H9 (cell line): ENCODE data around the gene EPOP. TPM values are rescaled to one million over a fixed set of nuclear protein-coding genes. Genes with fewer than 3 reads are reported as not detected.
A peak's percentile ranks its signal among the peaks of the same experiment; 100 is the strongest.
"Not testable (repeated sequence)": the region's sequence is repeated elsewhere in the genome, so short reads cannot be mapped to it uniquely, and the experiment has no call there.

Experiments
- DNase-seq: peaks from one replicate; pipeline ENCODE4 v3.0.0-alpha.2; 2017
- H2AFZ ChIP-seq: one replicate; pipeline ENCODE4 v1.6.1; 2013; ENCODE audit warnings: mild to moderate bottlenecking, low read length, control low read depth, moderate library complexity
- H2AK5ac ChIP-seq: 2 replicates; pipeline ENCODE4 v1.6.1; 2013; ENCODE audit warnings: low read length, control low read depth, mixed read lengths; ENCODE audit not compliant: insufficient read length
- H2BK120ac ChIP-seq: one replicate; pipeline ENCODE4 v1.6.1; 2013; ENCODE audit warnings: low read depth, mild to moderate bottlenecking, low read length, control low read depth, inconsistent platforms; ENCODE audit not compliant: poor library complexity, severe bottlenecking
- H2BK12ac ChIP-seq: 2 replicates; pipeline ENCODE4 v1.6.1; 2013; ENCODE audit warnings: low read length, control low read depth, mixed read lengths, low read depth; ENCODE audit not compliant: insufficient read length
- H2BK15ac ChIP-seq: 2 replicates; pipeline ENCODE4 v1.6.1; 2013; ENCODE audit warnings: low read depth, low read length, control low read depth
- H2BK20ac ChIP-seq: one replicate; pipeline ENCODE4 v1.6.1; 2013; ENCODE audit warnings: low read depth, mild to moderate bottlenecking, low read length, control low read depth, inconsistent platforms; ENCODE audit not compliant: poor library complexity, severe bottlenecking
- H2BK5ac ChIP-seq: 2 replicates; pipeline ENCODE4 v1.6.1; 2013; ENCODE audit warnings: low read length, control low read depth, mixed read lengths; ENCODE audit not compliant: insufficient read length
- H3K14ac ChIP-seq: 2 replicates; pipeline ENCODE4 v1.6.1; 2013; ENCODE audit warnings: low read length, control low read depth; ENCODE audit not compliant: insufficient read depth
- H3K18ac ChIP-seq: 2 replicates; pipeline ENCODE4 v1.6.1; 2013; ENCODE audit warnings: low read depth, mild to moderate bottlenecking, mixed read lengths, low read length, control low read depth; ENCODE audit not compliant: insufficient read length
- H3K23ac ChIP-seq: 2 replicates; pipeline ENCODE4 v1.6.1; 2013; ENCODE audit warnings: low read length, control low read depth, mixed read lengths, low read depth; ENCODE audit not compliant: insufficient read length
- H3K23me2 ChIP-seq: 2 replicates; pipeline ENCODE4 v1.6.1; 2013; ENCODE audit warnings: low read depth, mild to moderate bottlenecking, mixed read lengths, low read length, control low read depth; ENCODE audit not compliant: insufficient read length, poor library complexity, severe bottlenecking
- H3K27ac ChIP-seq: 2 replicates; pipeline ENCODE4 v1.5.1; 2013; ENCODE audit warnings: low read length, control low read depth, mixed read lengths, low read depth; ENCODE audit not compliant: insufficient read length
- H3K27me3 ChIP-seq: 2 replicates; pipeline ENCODE4 v1.6.1; 2013; ENCODE audit warnings: low read length, control low read depth, inconsistent platforms; ENCODE audit not compliant: insufficient read depth
- H3K4ac ChIP-seq: 2 replicates; pipeline ENCODE4 v1.6.1; 2013; ENCODE audit warnings: low read depth, mild to moderate bottlenecking, control low read depth, inconsistent platforms, low read length, moderate library complexity
- H3K4me1 ChIP-seq: 2 replicates; pipeline ENCODE4 v1.6.1; 2013; ENCODE audit warnings: low read length, control low read depth, inconsistent platforms; ENCODE audit not compliant: insufficient read depth
- H3K4me2 ChIP-seq: 2 replicates; pipeline ENCODE4 v1.6.1; 2013; ENCODE audit warnings: low read length, control low read depth, mixed read lengths; ENCODE audit not compliant: insufficient read length, insufficient read depth
- H3K56ac ChIP-seq: 2 replicates; pipeline ENCODE4 v1.6.1; 2013; ENCODE audit warnings: low read depth, mild to moderate bottlenecking, mixed read lengths, low read length, control low read depth; ENCODE audit not compliant: insufficient read length
- H3K79me1 ChIP-seq: 2 replicates; pipeline ENCODE4 v1.6.1; 2013; ENCODE audit warnings: low read depth, mild to moderate bottlenecking, moderate library complexity, low read length, control low read depth, inconsistent platforms; ENCODE audit not compliant: insufficient read depth, poor library complexity, severe bottlenecking
- H3K79me2 ChIP-seq: 2 replicates; pipeline ENCODE4 v1.6.1; 2013; ENCODE audit warnings: low read length, control low read depth, inconsistent platforms; ENCODE audit not compliant: insufficient read depth
- H3K9ac ChIP-seq: 2 replicates; pipeline ENCODE4 v1.6.1; 2013; ENCODE audit warnings: low read length, control low read depth, mixed read lengths; ENCODE audit not compliant: insufficient read length; ENCODE audit errors: extremely low read depth
- H3K9me3 ChIP-seq: one replicate; pipeline ENCODE4 v1.6.1; 2013; ENCODE audit warnings: low read depth, low read length, inconsistent platforms; ENCODE audit not compliant: control insufficient read depth
- H3T11ph ChIP-seq: one replicate; pipeline ENCODE4 v1.6.1; 2013; ENCODE audit warnings: mild to moderate bottlenecking, low read length, control low read depth, inconsistent platforms
- H4K20me1 ChIP-seq: one replicate; pipeline ENCODE4 v1.6.1; 2013; ENCODE audit not compliant: control insufficient read depth, insufficient read length, insufficient read depth
- H4K5ac ChIP-seq: 2 replicates; pipeline ENCODE4 v1.6.1; 2013; ENCODE audit warnings: low read depth, mild to moderate bottlenecking, mixed read lengths, low read length, control low read depth; ENCODE audit not compliant: insufficient read length
- H4K8ac ChIP-seq: replicated peaks from 2 replicates; pipeline ENCODE4 v1.6.1; 2013; ENCODE audit warnings: low read length, control low read depth, mixed read lengths, low read depth; ENCODE audit not compliant: insufficient read length
- H4K91ac ChIP-seq: 2 replicates; pipeline ENCODE4 v1.6.1; 2013; ENCODE audit warnings: low read depth, mild to moderate bottlenecking, moderate library complexity, mixed read lengths, low read length, control low read depth; ENCODE audit not compliant: insufficient read length
- H3K27ac Mint-ChIP-seq, 3 experiments: 2 replicates in 2 of 3; 3 replicates in 1 of 3; pipeline ENCODE4 v1.8.0; 2020 to 2021; ENCODE audit warnings: mixed read lengths in 3 of 3, mild to moderate bottlenecking in 1 of 3, moderate library complexity in 1 of 3
- H3K27me3 Mint-ChIP-seq: 2 replicates; pipeline ENCODE4 v1.8.0; 2021; ENCODE audit warnings: low read depth, mild to moderate bottlenecking, moderate library complexity, mixed read lengths
- H3K36me3 Mint-ChIP-seq, 3 experiments: 2 replicates in 2 of 3; 3 replicates in 1 of 3; pipeline ENCODE4 v1.8.0; 2020 to 2021; ENCODE audit warnings: low read depth in 3 of 3, mixed read lengths in 3 of 3; ENCODE audit not compliant: insufficient read depth in 1 of 3
- H3K4me1 Mint-ChIP-seq, 2 experiments: 2 replicates each; pipeline ENCODE4 v1.8.0; 2020; ENCODE audit warnings: mixed read lengths in 2 of 2
- H3K4me3 Mint-ChIP-seq, 2 experiments: 2 replicates in 1 of 2; 3 replicates in 1 of 2; pipeline ENCODE4 v1.8.0; 2020 to 2021; ENCODE audit warnings: mild to moderate bottlenecking in 2 of 2, mixed read lengths in 2 of 2, moderate library complexity in 1 of 2
- H3K9me3 Mint-ChIP-seq, 2 experiments: 2 replicates in 1 of 2; 3 replicates in 1 of 2; pipeline ENCODE4 v1.8.0; 2020; ENCODE audit warnings: mild to moderate bottlenecking in 2 of 2, mixed read lengths in 2 of 2, moderate library complexity in 1 of 2
- WGBS: extraction: QIAGEN DNeasy Blood & Tissue Kit; methylation state at CpG from one replicate; pipeline ENCODE4 v1.1.7; 2013; ENCODE audit warnings: missing lambda C conversion rate, low lambda C conversion rate, mixed read lengths; ENCODE audit not compliant: insufficient read length; ENCODE audit errors: extremely low coverage; 5-methylcytosine and 5-hydroxymethylcytosine counted together
- total RNA-seq: library from RNA; stranded (reverse); gene quantifications from 2 replicates; pipeline ENCODE4 v1.2.1, GENCODE V29; 2021
- TF ChIP-seq, protein P1 (sequence below): fragments of 200-600 bp; sonication (generic); conservative IDR thresholded peaks from 3 replicates; pipeline ENCODE4 v1.8.0; 2021; ENCODE audit warnings: antibody characterized with exemption, mild to moderate bottlenecking

Gene EPOP
- total RNA-seq, 1 experiment from 2014 or later = 5.9 TPM

DNA sequence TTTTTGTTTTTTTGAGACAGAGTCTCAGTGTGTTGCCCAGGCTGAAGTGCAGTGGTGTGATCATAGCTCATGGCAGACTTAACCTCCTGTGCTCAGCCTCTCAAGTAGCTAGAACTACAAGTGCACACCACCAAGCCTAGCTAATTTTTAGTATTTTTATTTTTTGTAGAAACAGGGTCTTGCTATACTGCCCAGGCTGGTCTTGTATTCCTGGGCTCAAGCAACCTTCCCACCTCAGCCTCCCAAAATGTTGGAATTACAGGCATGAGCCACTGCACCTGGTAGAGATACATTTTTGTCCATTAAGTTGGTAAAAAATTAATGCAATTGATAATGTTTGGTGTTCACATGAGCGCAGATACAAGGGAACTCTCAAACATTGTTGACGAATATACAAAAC lies 46.8 kb downstream of the EPOP start:
- no peak overlapping the region for H4K91ac ChIP-seq
- H2BK20ac ChIP-seq = no peak overlapping the region
- no peak overlapping the region for H2AFZ ChIP-seq
- H3K23me2 ChIP-seq = no peaks in the 10 kb centered on the region
- no peak overlapping the region for H3K9ac ChIP-seq
- no peak overlapping the region for H3K18ac ChIP-seq
- H3K27ac ChIP-seq = no peak overlapping the region
- WGBS = no CpG with 5 or more reads among the region's 2 CpGs
- no peaks in the 10 kb centered on the region for H3K79me2 ChIP-seq
- H3K4me2 ChIP-seq = no peak overlapping the region
- H3K4me1 ChIP-seq = no peaks in the 10 kb centered on the region
- peaks cover 0 to 5% (median 3%) of the 10 kb centered on the region in 3 experiments; a peak in 5 of 7 replicates for H3K36me3 Mint-ChIP-seq
- H3K9me3 Mint-ChIP-seq = peaks cover 7% of the 10 kb centered on the region in 2 experiments
- H2BK15ac ChIP-seq = no peak overlapping the region
- no peak overlapping the region for H3K4ac ChIP-seq
- H2BK5ac ChIP-seq = no peak overlapping the region
- no peak overlapping the region for H4K5ac ChIP-seq
- H4K8ac ChIP-seq = no peak overlapping the region
- peaks cover 0 to 7% of the 10 kb centered on the region in 2 experiments; a peak in 1 of 4 replicates for H3K4me1 Mint-ChIP-seq
- no peak overlapping the region for H3K56ac ChIP-seq
- H3K9me3 ChIP-seq = no peaks in the 10 kb centered on the region
- H3K79me1 ChIP-seq = no peaks in the 10 kb centered on the region
- no peaks in the 10 kb centered on the region for H3K27me3 ChIP-seq
- no peak overlapping the region for H3K27ac Mint-ChIP-seq
- no peak overlapping the region for H3T11ph ChIP-seq
- TF ChIP-seq, protein P1, sequence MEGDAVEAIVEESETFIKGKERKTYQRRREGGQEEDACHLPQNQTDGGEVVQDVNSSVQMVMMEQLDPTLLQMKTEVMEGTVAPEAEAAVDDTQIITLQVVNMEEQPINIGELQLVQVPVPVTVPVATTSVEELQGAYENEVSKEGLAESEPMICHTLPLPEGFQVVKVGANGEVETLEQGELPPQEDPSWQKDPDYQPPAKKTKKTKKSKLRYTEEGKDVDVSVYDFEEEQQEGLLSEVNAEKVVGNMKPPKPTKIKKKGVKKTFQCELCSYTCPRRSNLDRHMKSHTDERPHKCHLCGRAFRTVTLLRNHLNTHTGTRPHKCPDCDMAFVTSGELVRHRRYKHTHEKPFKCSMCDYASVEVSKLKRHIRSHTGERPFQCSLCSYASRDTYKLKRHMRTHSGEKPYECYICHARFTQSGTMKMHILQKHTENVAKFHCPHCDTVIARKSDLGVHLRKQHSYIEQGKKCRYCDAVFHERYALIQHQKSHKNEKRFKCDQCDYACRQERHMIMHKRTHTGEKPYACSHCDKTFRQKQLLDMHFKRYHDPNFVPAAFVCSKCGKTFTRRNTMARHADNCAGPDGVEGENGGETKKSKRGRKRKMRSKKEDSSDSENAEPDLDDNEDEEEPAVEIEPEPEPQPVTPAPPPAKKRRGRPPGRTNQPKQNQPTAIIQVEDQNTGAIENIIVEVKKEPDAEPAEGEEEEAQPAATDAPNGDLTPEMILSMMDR = no peak
- H2BK12ac ChIP-seq = no peak overlapping the region
- H3K23ac ChIP-seq = no peak overlapping the region
- no peak overlapping the region for H3K14ac ChIP-seq
- no peak overlapping the region for H2AK5ac ChIP-seq
- H3K27me3 Mint-ChIP-seq = no peaks in the 10 kb centered on the region; the same call in 1 of the 2 replicates
- no peaks in the 10 kb centered on the region for H4K20me1 ChIP-seq
- no peak overlapping the region for H2BK120ac ChIP-seq
- DNase-seq = peak; percentile 8
- no peak overlapping the region for H3K4me3 Mint-ChIP-seq

- H3K23ac ChIP-seq, H3K79me2 ChIP-seq, H4K5ac ChIP-seq, H3K79me1 ChIP-seq, H3K9me3 Mint-ChIP-seq, H2BK120ac ChIP-seq, H2AFZ ChIP-seq, H2BK12ac ChIP-seq, H4K91ac ChIP-seq, H3K4me3 Mint-ChIP-seq, H2BK20ac ChIP-seq, H2BK15ac ChIP-seq, DNase-seq, H3K4me1 Mint-ChIP-seq, H3K4me1 ChIP-seq, H3K27me3 Mint-ChIP-seq, H3K36me3 Mint-ChIP-seq, H4K20me1 ChIP-seq, H3K23me2 ChIP-seq, H3K9me3 ChIP-seq, H2AK5ac ChIP-seq, H3K27me3 ChIP-seq, H3K9ac ChIP-seq, H3K56ac ChIP-seq, H3K4me2 ChIP-seq, H2BK5ac ChIP-seq, H3K18ac ChIP-seq, H4K8ac ChIP-seq, H3T11ph ChIP-seq, H3K4ac ChIP-seq, H3K14ac ChIP-seq, H3K27ac ChIP-seq: not testable (repeated sequence)
- no CpG with 5 or more reads among the region's 6 CpGs for WGBS
- H3K27ac Mint-ChIP-seq = 0 out of 7 replicates have a peak overlapping the region, but pooled peaks of 1 of the 3 experiments have one; percentile 3
Measured at GRCh38 chr17:38626606-38627226, 48.0 kb downstream of the EPOP start.
